GM21360 (cell line): Measurements from ENCODE around the gene TSPO.

Experiments
- ATAC-seq: cut with Tn5 transposase; IDR thresholded peaks from one replicate; pipeline ENCODE4 v1.9.1; 2021; ENCODE audit warnings: mild to moderate bottlenecking, moderate library complexity; ENCODE audit not compliant: unreplicated experiment

Gene TSPO

GRCh38 chr22:43199541-43199940 is 48.2 kb downstream of the TSPO start:
- no peak for ATAC-seq

GRCh38 chr22:43200031-43200430 is 48.7 kb downstream of the TSPO start:
- no peak for ATAC-seq

GRCh38 chr22:43200555-43200954 is 49.2 kb downstream of the TSPO start:
- no peak for ATAC-seq

GRCh38 chr22:43201486-43202219 is 50.3 kb downstream of the TSPO start:
- no peak for ATAC-seq

GRCh38 chr22:43202326-43202725 is 51.0 kb downstream of the TSPO start:
- ATAC-seq: no peak

- no peak for ATAC-seq
Observed at GRCh38 chr22:43202756-43203410, 51.5 kb downstream of the TSPO start.

GRCh38 chr22:43203471-43203981 is 52.2 kb downstream of the TSPO start:
- no peak for ATAC-seq

GRCh38 chr22:43205261-43205691 is 53.9 kb downstream of the TSPO start:
- no peak for ATAC-seq

GRCh38 chr22:43205748-43206508 is 54.6 kb downstream of the TSPO start:
- no peak for ATAC-seq

- no peak for ATAC-seq
Observed at GRCh38 chr22:43206509-43207161, 55.3 kb downstream of the TSPO start.

GRCh38 chr22:43207386-43207785 is 56.0 kb downstream of the TSPO start:
- no peak for ATAC-seq

GRCh38 chr22:43207849-43208702 is 56.7 kb downstream of the TSPO start:
- ATAC-seq: no peak

GRCh38 chr22:43208703-43209522 is 57.6 kb downstream of the TSPO start:
- ATAC-seq: no peak

GRCh38 chr22:43209523-43209890 is 58.1 kb downstream of the TSPO start:
- no peak for ATAC-seq

- no peak for ATAC-seq
Observed at GRCh38 chr22:43209971-43210370, 58.6 kb downstream of the TSPO start.

GRCh38 chr22:43210631-43211515 is 59.5 kb downstream of the TSPO start:
- ATAC-seq: no peak

- no peak for ATAC-seq
Observed at GRCh38 chr22:43211941-43212433, 60.6 kb downstream of the TSPO start.

GRCh38 chr22:43212434-43212952 is 61.1 kb downstream of the TSPO start:
- no peak for ATAC-seq
